Embryonic facial prominence (tissue), 1 donor: ENCODE data around the gene PGM3.

Experiments used
- DNase-seq: peaks from one replicate; pipeline ENCODE4 v3.0.0-alpha.2; 2016; ENCODE audit errors: extremely low spot score

PGM3 gene

GRCh38 chr6:83119742-83120300 lies 73.2 kb downstream of the PGM3 start:
- DNase-seq = no peak

GRCh38 chr6:83117802-83118201 lies 75.3 kb downstream of the PGM3 start:
- DNase-seq = no peak
